Measurements from ENCODE around the gene CEP128. TPM values are rescaled to one million over a fixed set of nuclear protein-coding genes. Genes with fewer than 3 reads are reported as not detected.

The CEP128 gene
- total RNA-seq, 1 experiment from 2014 or later, result 10.6 TPM

GRCh38 chr14:80496090-80496489, 445.4 kb downstream of the CEP128 start:
- Histone ChIP-seq H3K4me3 (ENCODE audit: insufficient read depth, low read depth, low read length) (no peak overlapping the region), H3K27me3 (ENCODE audit: control insufficient read depth, insufficient read depth, low read length) (no peaks in the 10 kb centered on the region), H3K36me3 (replicated peaks; ENCODE audit: control insufficient read depth, insufficient read depth, low read length) (no peaks in the 10 kb centered on the region)
- DNase-seq, result no peak

- no peak overlapping the region for H3K4me3 ChIP-seq (ENCODE audit: insufficient read depth, low read depth, low read length)
- no peaks in the 10 kb centered on the region for H3K27me3 ChIP-seq (ENCODE audit: control insufficient read depth, insufficient read depth, low read length)
- DNase-seq, result no peak
- H3K36me3 ChIP-seq (replicated peaks; ENCODE audit: control insufficient read depth, insufficient read depth, low read length), result no peaks in the 10 kb centered on the region
Measured at GRCh38 chr14:80494769-80495168, 446.8 kb downstream of the CEP128 start.

GRCh38 chr14:80493620-80494019, 447.9 kb downstream of the CEP128 start:
- DNase-seq, result peak; percentile 4
- Histone ChIP-seq H3K36me3 (replicated peaks; ENCODE audit: control insufficient read depth, insufficient read depth, low read length) (no peaks in the 10 kb centered on the region), H3K4me3 (ENCODE audit: insufficient read depth, low read depth, low read length) (no peak overlapping the region), H3K27me3 (ENCODE audit: control insufficient read depth, insufficient read depth, low read length) (no peaks in the 10 kb centered on the region)

GRCh38 chr14:80491650-80492049, 449.9 kb downstream of the CEP128 start:
- DNase-seq, result no peak
- no peaks in the 10 kb centered on the region for H3K27me3 ChIP-seq (ENCODE audit: control insufficient read depth, insufficient read depth, low read length)
- no peaks in the 10 kb centered on the region for H3K36me3 ChIP-seq (replicated peaks; ENCODE audit: control insufficient read depth, insufficient read depth, low read length)
- H3K4me3 ChIP-seq (ENCODE audit: insufficient read depth, low read depth, low read length), result no peak overlapping the region

GRCh38 chr14:80491131-80491530, 450.4 kb downstream of the CEP128 start:
- DNase-seq, result peak; percentile 4
- no peak overlapping the region for H3K4me3 ChIP-seq (ENCODE audit: insufficient read depth, low read depth, low read length)
- H3K27me3 ChIP-seq (ENCODE audit: control insufficient read depth, insufficient read depth, low read length), result no peaks in the 10 kb centered on the region
- H3K36me3 ChIP-seq (replicated peaks; ENCODE audit: control insufficient read depth, insufficient read depth, low read length), result no peaks in the 10 kb centered on the region

- no peak for DNase-seq
- Histone ChIP-seq H3K27me3 (ENCODE audit: control insufficient read depth, insufficient read depth, low read length) (no peaks in the 10 kb centered on the region), H3K4me3 (ENCODE audit: insufficient read depth, low read depth, low read length) (no peak overlapping the region), H3K36me3 (replicated peaks; ENCODE audit: control insufficient read depth, insufficient read depth, low read length) (no peaks in the 10 kb centered on the region)
Measured at GRCh38 chr14:80489513-80489912, 452.0 kb downstream of the CEP128 start.

GRCh38 chr14:80485764-80486163, 455.8 kb downstream of the CEP128 start:
- no peak overlapping the region for H3K4me3 ChIP-seq (ENCODE audit: insufficient read depth, low read depth, low read length)
- H3K27me3 ChIP-seq (ENCODE audit: control insufficient read depth, insufficient read depth, low read length), result no peaks in the 10 kb centered on the region
- DNase-seq, result no peak
- H3K36me3 ChIP-seq (replicated peaks; ENCODE audit: control insufficient read depth, insufficient read depth, low read length), result no peaks in the 10 kb centered on the region

GRCh38 chr14:80483331-80483730, 458.2 kb downstream of the CEP128 start:
- Histone ChIP-seq H3K36me3 (replicated peaks; ENCODE audit: control insufficient read depth, insufficient read depth, low read length) (no peaks in the 10 kb centered on the region), H3K4me3 (ENCODE audit: insufficient read depth, low read depth, low read length) (no peak overlapping the region), H3K27me3 (ENCODE audit: control insufficient read depth, insufficient read depth, low read length) (no peaks in the 10 kb centered on the region)
- no peak for DNase-seq

GRCh38 chr14:80477388-80478160, 464.0 kb downstream of the CEP128 start:
- no peak overlapping the region for H3K4me3 ChIP-seq (ENCODE audit: insufficient read depth, low read depth, low read length)

GRCh38 chr14:80475074-80475473, 466.5 kb downstream of the CEP128 start:
- no peaks in the 10 kb centered on the region for H3K36me3 ChIP-seq (replicated peaks; ENCODE audit: control insufficient read depth, insufficient read depth, low read length)
- DNase-seq, result no peak
- H3K27me3 ChIP-seq (ENCODE audit: control insufficient read depth, insufficient read depth, low read length), result no peaks in the 10 kb centered on the region
- no peak overlapping the region for H3K4me3 ChIP-seq (ENCODE audit: insufficient read depth, low read depth, low read length)

More at GRCh38 chr14:80477388-80478160, 464.0 kb downstream of the CEP128 start:
- no peaks in the 10 kb centered on the region for H3K36me3 ChIP-seq (replicated peaks; ENCODE audit: control insufficient read depth, insufficient read depth, low read length)
- DNase-seq, result no peak
- no peaks in the 10 kb centered on the region for H3K27me3 ChIP-seq (ENCODE audit: control insufficient read depth, insufficient read depth, low read length)

GRCh38 chr14:80468331-80469122, 473.0 kb downstream of the CEP128 start:
- no peak for DNase-seq
- Histone ChIP-seq H3K27me3 (ENCODE audit: control insufficient read depth, insufficient read depth, low read length) (no peaks in the 10 kb centered on the region; the same call in 1 of the 2 replicates), H3K4me3 (ENCODE audit: insufficient read depth, low read depth, low read length) (no peak overlapping the region), H3K36me3 (replicated peaks; ENCODE audit: control insufficient read depth, insufficient read depth, low read length) (no peaks in the 10 kb centered on the region)

GRCh38 chr14:80465546-80466220, 475.9 kb downstream of the CEP128 start:
- H3K4me3 ChIP-seq (ENCODE audit: insufficient read depth, low read depth, low read length), result no peak overlapping the region
- DNase-seq, result no peak
- H3K27me3 ChIP-seq (ENCODE audit: control insufficient read depth, insufficient read depth, low read length), result peaks cover 3% of the 10 kb centered on the region; the same call in 1 of the 2 replicates
- H3K36me3 ChIP-seq (replicated peaks; ENCODE audit: control insufficient read depth, insufficient read depth, low read length), result no peaks in the 10 kb centered on the region

- DNase-seq, result no peak
Measured at GRCh38 chr14:80464531-80465149, 476.9 kb downstream of the CEP128 start.

GRCh38 chr14:80456209-80456608, 485.3 kb downstream of the CEP128 start:
- Histone ChIP-seq H3K36me3 (replicated peaks; ENCODE audit: control insufficient read depth, insufficient read depth, low read length) (no peaks in the 10 kb centered on the region), H3K27me3 (ENCODE audit: control insufficient read depth, insufficient read depth, low read length) (no peaks in the 10 kb centered on the region), H3K4me3 (ENCODE audit: insufficient read depth, low read depth, low read length) (no peak overlapping the region)
- no peak for DNase-seq

More at GRCh38 chr14:80464531-80465149, 476.9 kb downstream of the CEP128 start:
- Histone ChIP-seq H3K36me3 (replicated peaks; ENCODE audit: control insufficient read depth, insufficient read depth, low read length) (no peaks in the 10 kb centered on the region), H3K27me3 (ENCODE audit: control insufficient read depth, insufficient read depth, low read length) (peaks cover 3% of the 10 kb centered on the region; the same call in 1 of the 2 replicates), H3K4me3 (ENCODE audit: insufficient read depth, low read depth, low read length) (no peak overlapping the region)
